IMR-90 (cell line): ENCODE results near the gene PRKN. TPM values are rescaled to one million over a fixed set of nuclear protein-coding genes. Genes with fewer than 3 reads are reported as not detected.

Source experiments
- ATAC-seq: fragments of 200-7000 bp; cut with Tn5 transposase; 2 replicates; pipeline ENCODE4 v1.9.1; 2020; ENCODE audit warnings: low read depth, mild to moderate bottlenecking, moderate library complexity
- BruUV-seq: library from RNA; stranded (reverse); fragments of 400-500 nt; replicated peaks from 2 replicates; lab custom pipeline; 2021; lab: Mats Ljungman, UMichigan
- CTCF ChIA-PET: fragments of 300-600 bp; formaldehyde crosslinking; extraction: SDS; loops from one replicate; lab custom pipeline; 2021; ENCODE audit warnings: antibody characterized with exemption; lab: Yijun Ruan, JAX
- POLR2A ChIA-PET: fragments of 300-600 bp; sonication (Branson Sonifier 250); formaldehyde crosslinking; loops from one replicate; lab custom pipeline; 2022; ENCODE audit warnings: antibody characterized with exemption; ENCODE audit not compliant: unreplicated experiment; lab: Charles Lee
- DNase-seq: peaks from one replicate; pipeline ENCODE4 v3.0.0; 2013
- H2AFZ ChIP-seq: replicated peaks from 2 replicates; pipeline ENCODE3; 2013; ENCODE audit warnings: low read length, mild to moderate bottlenecking; ENCODE audit not compliant: poor library complexity
- H2AK5ac ChIP-seq: 2 replicates; pipeline ENCODE4 v1.6.1; 2013; ENCODE audit warnings: low read depth, low read length, inconsistent platforms
- H2AK9ac ChIP-seq: replicated peaks from 2 replicates; pipeline ENCODE3; 2013; ENCODE audit warnings: mild to moderate bottlenecking, low read depth, low read length, moderate library complexity; ENCODE audit not compliant: poor library complexity
- H2BK120ac ChIP-seq: 2 replicates; pipeline ENCODE4 v1.6.1; 2013; ENCODE audit warnings: low read depth, low read length, inconsistent platforms
- H2BK15ac ChIP-seq: 3 replicates; pipeline ENCODE4 v1.6.1; 2013; ENCODE audit warnings: low read depth, low read length, inconsistent platforms
- H2BK20ac ChIP-seq: 2 replicates; pipeline ENCODE4 v1.6.1; 2013; ENCODE audit warnings: low read depth, mild to moderate bottlenecking, inconsistent platforms, low read length, moderate library complexity
- H2BK5ac ChIP-seq: 2 replicates; pipeline ENCODE4 v1.6.1; 2013; ENCODE audit warnings: mild to moderate bottlenecking, low read depth, low read length, inconsistent platforms; ENCODE audit not compliant: poor library complexity, severe bottlenecking
- H3K14ac ChIP-seq: replicated peaks from 2 replicates; pipeline ENCODE4 v1.6.1; 2013; ENCODE audit warnings: low read depth, low read length, inconsistent platforms
- H3K18ac ChIP-seq: 2 replicates; pipeline ENCODE4 v1.6.1; 2013; ENCODE audit warnings: low read depth, low read length, control low read depth
- H3K23ac ChIP-seq: 2 replicates; pipeline ENCODE4 v1.6.1; 2013; ENCODE audit warnings: low read depth, low read length, inconsistent platforms
- H3K27ac ChIP-seq: 2 replicates; pipeline ENCODE4 v1.5.1; 2013; ENCODE audit warnings: mild to moderate bottlenecking, control low read depth, low read length; ENCODE audit not compliant: insufficient read depth
- H3K27me3 ChIP-seq: 2 replicates; pipeline ENCODE4 v1.6.1; 2013; ENCODE audit warnings: low read length; ENCODE audit not compliant: control insufficient read depth, insufficient read depth
- H3K36me3 ChIP-seq: 2 replicates; pipeline ENCODE4 v1.6.1; 2013; ENCODE audit warnings: low read length, mixed read lengths; ENCODE audit not compliant: control insufficient read depth, insufficient read depth
- H3K4ac ChIP-seq: 2 replicates; pipeline ENCODE4 v1.6.1; 2013; ENCODE audit warnings: low read depth, low read length, inconsistent platforms
- H3K4me1 ChIP-seq: 2 replicates; pipeline ENCODE4 v1.6.1; 2013; ENCODE audit warnings: low read length, mixed read lengths; ENCODE audit not compliant: control insufficient read depth, insufficient read depth
- H3K4me2 ChIP-seq: 2 replicates; pipeline ENCODE4 v1.6.1; 2013; ENCODE audit warnings: low read depth, mild to moderate bottlenecking, control low read depth, low read length, moderate library complexity
- H3K4me3 ChIP-seq: 2 replicates; pipeline ENCODE4 v1.5.1; 2013; ENCODE audit warnings: low read depth, mild to moderate bottlenecking, control low read depth, low read length, moderate library complexity; ENCODE audit not compliant: insufficient read depth
- H3K56ac ChIP-seq: 2 replicates; pipeline ENCODE4 v1.6.1; 2013; ENCODE audit warnings: low read length, inconsistent platforms; ENCODE audit not compliant: insufficient read depth; ENCODE audit errors: extremely low read depth
- H3K79me1 ChIP-seq, 2 experiments: 2 replicates each; pipeline ENCODE4 v1.6.1; 2013; ENCODE audit warnings: low read length in 2 of 2, inconsistent platforms in 1 of 2, low read depth in 1 of 2
- H3K9ac ChIP-seq: 2 replicates; pipeline ENCODE4 v1.6.1; 2013; ENCODE audit warnings: low read depth, low read length, control low read depth
- H3K9me1 ChIP-seq: 2 replicates; pipeline ENCODE4 v1.6.1; 2013; ENCODE audit warnings: low read length, inconsistent platforms; ENCODE audit not compliant: insufficient read depth
- H3K9me3 ChIP-seq: 2 replicates; pipeline ENCODE4 v1.6.1; 2013; ENCODE audit warnings: low read length; ENCODE audit not compliant: control insufficient read depth, insufficient read depth
- H4K20me1 ChIP-seq: 2 replicates; pipeline ENCODE4 v1.6.1; 2013; ENCODE audit warnings: low read length, inconsistent platforms; ENCODE audit not compliant: insufficient read depth
- H4K5ac ChIP-seq: 2 replicates; pipeline ENCODE4 v1.6.1; 2013; ENCODE audit warnings: mild to moderate bottlenecking, low read depth, low read length, control low read depth
- H4K8ac ChIP-seq, 2 experiments: 2 replicates each; pipeline ENCODE4 v1.6.1; 2013; ENCODE audit warnings: low read depth in 2 of 2, low read length in 2 of 2, control low read depth in 1 of 2, inconsistent platforms in 1 of 2
- H4K91ac ChIP-seq: 2 replicates; pipeline ENCODE4 v1.6.1; 2013; ENCODE audit warnings: low read depth, low read length, inconsistent platforms; ENCODE audit not compliant: insufficient read depth
- FOS ChIP-seq: fragments of 150-350 bp; IDR thresholded peaks from 2 replicates; pipeline ENCODE4 v1.6.1; 2016; ENCODE audit warnings: low read depth, low read length
- NFE2L2 ChIP-seq: fragments of 150-350 bp; IDR thresholded peaks from 2 replicates; pipeline ENCODE4 v1.6.1; 2016; ENCODE audit warnings: low read depth, mild to moderate bottlenecking, low read length
- RFX5 ChIP-seq: IDR thresholded peaks from 2 replicates; pipeline ENCODE4 v1.8.0; 2012; ENCODE audit warnings: low read depth, mild to moderate bottlenecking, low read length, moderate library complexity
- WGBS, 2 experiments: methylation state at CpG; one replicate each; pipeline versions ENCODE4 v1.1.5 to v1.1.7; 2013; ENCODE audit warnings: missing lambda C conversion rate in 2 of 2; ENCODE audit not compliant: insufficient read length in 1 of 2; ENCODE audit errors: extremely low coverage in 2 of 2; 5-methylcytosine and 5-hydroxymethylcytosine counted together
- dilution Hi-C: fragments of 300-500 bp; cut with HindIII; formaldehyde crosslinking; loops from one replicate; pipeline ENCODE4 v1.14.3; 2018; ENCODE audit warnings: low sequenced_read_pairs; ENCODE audit not compliant: unreplicated experiment
- in situ Hi-C: fragments of 300-500 bp; cut with MboI; formaldehyde crosslinking; loops from 3 replicates; pipeline ENCODE4 v1.14.3; 2019; ENCODE audit warnings: low sequenced_read_pairs, inconsistent platforms, mixed read lengths
- intact Hi-C: fragments of 100-400 bp; cut with micrococcal nuclease; formaldehyde crosslinking; loops from 2 replicates; pipeline ENCODE4 v1.10.0; 2022
- polyA plus RNA-seq, 3 experiments: library from polyadenylated mRNA; depleted of rRNA; stranded (reverse); fragments of >200 nt; gene quantifications; 2 replicates each; pipeline ENCODE4 v1.2.3, GENCODE V29; 2012; ENCODE audit warnings: low replicate concordance in 1 of 3
- total RNA-seq: library from RNA; depleted of rRNA; stranded (reverse); fragments of >200 nt; gene quantifications from 2 replicates; pipeline ENCODE4 v1.2.3, GENCODE V29; 2012
- TF ChIP-seq, protein P1 (sequence below): conservative IDR thresholded peaks from 2 replicates; pipeline ENCODE4 v1.5.1; 2012; ENCODE audit warnings: mild to moderate bottlenecking, low read depth, low read length, improper control_type of control experiment

The PRKN gene
- total and polyA plus RNA-seq, 2 of the 4 experiments (the other 2 are of a cell fraction), result 0.15 to 0.18 TPM

GRCh38 chr6:161598896-161599295, 1128.7 kb downstream of the PRKN start:
- dilution Hi-C loops (no loop called here), intact Hi-C loops (no loop called here), in situ Hi-C loops (no loop called here)
- CTCF ChIA-PET, result no interaction called here
- Histone ChIP-seq H2AK5ac (no peak overlapping the region), H3K4me3 (no peak overlapping the region), H3K18ac (no peak overlapping the region), H3K14ac (no peak overlapping the region), H3K4ac (no peak overlapping the region), H3K9ac (no peak overlapping the region), H2BK15ac (no peak overlapping the region), H3K27ac (no peak overlapping the region), H3K4me1 (no peaks in the 10 kb centered on the region), H3K9me3 (peaks cover 15% of the 10 kb centered on the region), H3K56ac (no peak overlapping the region), H3K9me1 (no peaks in the 10 kb centered on the region), H3K36me3 (no peaks in the 10 kb centered on the region), H3K79me1 (no peaks in the 10 kb centered on the region), H2BK120ac (no peak overlapping the region), H4K5ac (no peak overlapping the region), H2AFZ (no peak overlapping the region), H2BK5ac (no peak overlapping the region), H4K20me1 (no peaks in the 10 kb centered on the region), H3K4me2 (no peak overlapping the region), H2AK9ac (no peak overlapping the region), H3K23ac (no peak overlapping the region), H3K27me3 (no peaks in the 10 kb centered on the region), H2BK20ac (no peak overlapping the region), H4K91ac (no peak overlapping the region), H4K8ac (no peak overlapping the region)
- POLR2A ChIA-PET, result no interaction called here
- 80% methylated on average over 1 of the region's 2 CpGs; no CpG with 5 or more reads in 1 of the 2 experiments for WGBS, 2 experiments
- DNase-seq (no peak), ATAC-seq (no peak)
- no peak for TF ChIP-seq FOS
- no peak for TF ChIP-seq RFX5
- TF ChIP-seq, protein P1, sequence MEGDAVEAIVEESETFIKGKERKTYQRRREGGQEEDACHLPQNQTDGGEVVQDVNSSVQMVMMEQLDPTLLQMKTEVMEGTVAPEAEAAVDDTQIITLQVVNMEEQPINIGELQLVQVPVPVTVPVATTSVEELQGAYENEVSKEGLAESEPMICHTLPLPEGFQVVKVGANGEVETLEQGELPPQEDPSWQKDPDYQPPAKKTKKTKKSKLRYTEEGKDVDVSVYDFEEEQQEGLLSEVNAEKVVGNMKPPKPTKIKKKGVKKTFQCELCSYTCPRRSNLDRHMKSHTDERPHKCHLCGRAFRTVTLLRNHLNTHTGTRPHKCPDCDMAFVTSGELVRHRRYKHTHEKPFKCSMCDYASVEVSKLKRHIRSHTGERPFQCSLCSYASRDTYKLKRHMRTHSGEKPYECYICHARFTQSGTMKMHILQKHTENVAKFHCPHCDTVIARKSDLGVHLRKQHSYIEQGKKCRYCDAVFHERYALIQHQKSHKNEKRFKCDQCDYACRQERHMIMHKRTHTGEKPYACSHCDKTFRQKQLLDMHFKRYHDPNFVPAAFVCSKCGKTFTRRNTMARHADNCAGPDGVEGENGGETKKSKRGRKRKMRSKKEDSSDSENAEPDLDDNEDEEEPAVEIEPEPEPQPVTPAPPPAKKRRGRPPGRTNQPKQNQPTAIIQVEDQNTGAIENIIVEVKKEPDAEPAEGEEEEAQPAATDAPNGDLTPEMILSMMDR, result no peak
- TF ChIP-seq NFE2L2, result no peak
- no TSS peak for BruUV-seq
